Retinal pigment epithelial cell (primary cell): ENCODE measurements around the gene SHB.

Experiments used
- DNase-seq: peaks from one replicate; pipeline ENCODE4 v3.0.0-alpha.2; 2010; ENCODE audit warnings: low read depth
- H3K4me3 ChIP-seq: 2 replicates; pipeline ENCODE4 v1.5.1; 2011; ENCODE audit warnings: mild to moderate bottlenecking, low read length, control low read depth, moderate library complexity
- CTCF ChIP-seq: conservative IDR thresholded peaks from 2 replicates; pipeline ENCODE4 v1.5.1; 2011; ENCODE audit warnings: low read depth, low read length, control low read depth, inconsistent platforms

SHB gene

GRCh38 chr9:38022995-38023394 lies 46.0 kb downstream of the SHB start:
- no peak for DNase-seq
- no peak overlapping the region for H3K4me3 ChIP-seq
- no peak for TF ChIP-seq CTCF

- TF ChIP-seq CTCF = no peak
- DNase-seq = no peak
- H3K4me3 ChIP-seq = no peak overlapping the region
Measured at GRCh38 chr9:38022203-38022895, 46.7 kb downstream of the SHB start.

- no peak for DNase-seq
- TF ChIP-seq CTCF = no peak
- no peak overlapping the region for H3K4me3 ChIP-seq
Measured at GRCh38 chr9:38020151-38021076, 48.6 kb downstream of the SHB start.

- no peak for TF ChIP-seq CTCF
- DNase-seq = no peak
- no peak overlapping the region for H3K4me3 ChIP-seq
Measured at GRCh38 chr9:38019731-38020130, 49.3 kb downstream of the SHB start.

GRCh38 chr9:38018958-38019602 lies 49.9 kb downstream of the SHB start:
- no peak for TF ChIP-seq CTCF
- no peak overlapping the region for H3K4me3 ChIP-seq
- DNase-seq = no peak

- no peak for DNase-seq
- H3K4me3 ChIP-seq = no peak overlapping the region
- no peak for TF ChIP-seq CTCF
Measured at GRCh38 chr9:38018241-38018957, 50.6 kb downstream of the SHB start.
